Measurements from ENCODE around the gene DAAM1.

DAAM1 gene

GRCh38 chr14:59346329-59346728, 157.9 kb downstream of the DAAM1 start:
- DNase-seq: no peak

DNA sequence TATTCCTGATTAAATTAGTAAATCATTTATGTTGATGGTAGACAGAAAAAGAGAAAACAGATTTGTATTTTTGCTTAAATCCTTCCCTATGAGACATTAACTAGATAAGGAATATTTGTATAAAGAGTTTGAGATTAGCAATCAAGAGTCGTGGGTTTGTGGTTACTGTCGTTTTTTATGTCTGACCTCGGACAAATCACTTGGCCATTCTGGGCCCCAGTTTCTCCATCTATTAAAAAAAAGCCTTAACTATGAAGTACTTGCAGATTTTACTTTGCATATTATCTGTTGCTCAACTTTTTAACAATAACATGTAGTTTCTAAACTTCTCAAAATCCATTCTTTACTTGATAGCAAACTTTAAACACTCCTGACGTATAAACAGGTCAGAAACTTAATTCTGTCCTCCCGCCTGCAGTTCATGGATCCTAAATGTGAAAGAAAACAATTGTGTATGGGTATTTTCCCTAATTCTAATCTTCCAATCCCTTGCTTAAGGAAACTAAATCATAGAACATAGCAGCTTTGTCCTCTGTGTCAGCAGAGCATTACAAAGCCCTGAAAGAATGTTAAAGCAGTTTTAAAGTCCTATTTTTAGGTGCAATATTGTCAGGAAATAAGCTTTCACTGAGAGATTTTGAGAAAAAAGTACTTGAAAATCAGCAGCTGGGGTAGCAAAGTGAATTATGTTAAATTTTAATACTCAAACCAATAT, 158.5 kb downstream of the DAAM1 start:
- DNase-seq: no peak

DNA sequence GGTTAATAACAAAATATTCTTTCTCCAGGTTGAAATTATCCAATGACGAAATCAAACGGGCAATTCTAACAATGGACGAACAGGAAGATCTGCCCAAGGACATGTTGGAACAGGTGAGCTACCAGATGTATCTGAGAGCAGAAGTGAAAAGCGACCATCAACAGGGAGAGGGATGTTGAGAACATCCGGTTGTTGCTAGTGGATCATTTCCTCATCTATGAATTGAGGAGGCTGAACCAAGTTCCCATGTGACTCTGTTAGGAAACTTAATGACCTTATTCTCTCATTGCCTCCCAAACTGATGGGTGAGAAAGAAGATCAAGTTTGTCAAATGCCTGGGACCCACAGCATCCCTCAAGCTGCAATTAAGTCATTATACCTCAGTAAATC, 159.0 kb downstream of the DAAM1 start:
- no peak for DNase-seq

- DNase-seq: no peak
Measured at GRCh38 chr14:59347915-59348314, 159.4 kb downstream of the DAAM1 start.

DNA sequence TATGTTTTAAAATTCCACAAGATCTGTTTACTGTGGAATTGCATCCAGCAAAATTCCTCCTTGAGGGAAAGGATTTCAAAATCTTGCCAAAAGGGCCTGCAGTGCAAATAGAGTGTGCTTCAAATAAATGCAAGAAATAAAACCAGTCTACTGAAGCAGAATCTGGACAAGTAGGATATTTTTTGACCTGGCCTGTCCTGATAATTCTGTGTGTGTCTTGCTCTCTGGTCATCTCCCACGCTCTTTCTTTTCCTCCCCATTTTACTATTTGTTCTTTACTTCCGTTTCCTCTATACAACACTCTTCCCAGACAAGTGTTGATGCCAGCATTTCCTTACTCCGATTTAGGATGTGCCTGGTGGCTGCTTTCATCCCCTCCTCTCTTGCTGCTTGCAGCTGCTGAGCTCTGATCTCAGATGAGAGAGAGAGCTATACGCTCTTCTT, 160.8 kb downstream of the DAAM1 start:
- DNase-seq: no peak

DNA sequence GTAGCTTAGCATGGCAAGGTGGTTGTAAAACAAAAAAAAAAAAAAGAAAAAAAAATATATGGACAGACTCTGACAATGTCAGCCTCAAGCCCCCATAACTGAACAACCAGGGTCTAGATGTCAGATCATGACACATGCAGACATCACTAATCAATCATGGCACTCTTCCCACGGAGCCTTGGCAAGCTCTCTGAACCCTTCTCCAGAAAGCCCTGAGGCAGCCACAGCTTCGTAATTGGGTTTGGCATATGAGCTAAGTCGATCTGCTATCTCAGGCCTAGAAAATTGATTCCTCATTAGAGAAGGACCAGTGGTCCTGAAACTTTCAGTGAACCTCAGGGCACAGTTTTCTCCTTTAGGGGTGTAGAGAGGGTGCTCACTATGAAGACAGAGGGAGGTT, 164.5 kb downstream of the DAAM1 start:
- no peak for DNase-seq

DNA sequence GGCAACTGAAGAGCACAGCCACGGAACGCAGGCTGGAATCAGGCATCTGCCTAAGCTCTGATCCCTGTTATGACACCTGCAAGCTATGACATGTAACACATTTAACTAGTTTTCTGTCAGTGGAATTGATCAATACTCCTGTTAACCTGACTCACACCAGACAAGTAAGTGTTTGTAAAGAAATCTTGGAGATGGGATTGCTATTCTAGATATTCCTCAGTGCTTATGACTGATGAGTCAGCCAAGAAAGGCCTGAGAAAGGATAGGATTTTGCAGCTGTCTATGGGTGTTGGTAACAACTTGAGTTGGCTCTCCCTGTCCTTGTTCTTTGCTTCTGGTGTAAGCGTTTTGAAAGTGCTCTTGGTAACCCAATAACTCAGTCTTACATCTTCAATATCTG, 166.2 kb downstream of the DAAM1 start:
- DNase-seq: no peak

- DNase-seq: no peak
Measured at GRCh38 chr14:59355091-59355490, 166.6 kb downstream of the DAAM1 start.

DNA sequence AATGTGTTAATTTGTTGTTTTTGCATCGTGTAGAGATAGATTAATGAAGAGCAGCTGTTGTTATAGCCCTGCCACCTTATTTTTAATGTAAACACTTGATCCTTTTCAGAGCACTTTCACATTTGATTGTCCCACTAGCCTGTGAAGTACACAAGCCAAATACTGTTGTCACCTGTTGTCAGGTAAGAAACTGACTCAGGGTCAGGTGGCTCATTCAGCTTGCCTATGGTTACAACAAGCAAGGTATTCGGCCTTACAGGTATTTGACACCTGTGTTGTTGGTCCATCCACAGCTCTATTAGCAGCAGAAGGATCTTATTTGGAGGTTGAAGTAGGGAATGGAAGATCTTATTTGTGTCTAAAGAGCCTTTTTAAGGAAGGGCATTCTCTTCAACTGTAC, 167.8 kb downstream of the DAAM1 start:
- no peak for DNase-seq

DNA sequence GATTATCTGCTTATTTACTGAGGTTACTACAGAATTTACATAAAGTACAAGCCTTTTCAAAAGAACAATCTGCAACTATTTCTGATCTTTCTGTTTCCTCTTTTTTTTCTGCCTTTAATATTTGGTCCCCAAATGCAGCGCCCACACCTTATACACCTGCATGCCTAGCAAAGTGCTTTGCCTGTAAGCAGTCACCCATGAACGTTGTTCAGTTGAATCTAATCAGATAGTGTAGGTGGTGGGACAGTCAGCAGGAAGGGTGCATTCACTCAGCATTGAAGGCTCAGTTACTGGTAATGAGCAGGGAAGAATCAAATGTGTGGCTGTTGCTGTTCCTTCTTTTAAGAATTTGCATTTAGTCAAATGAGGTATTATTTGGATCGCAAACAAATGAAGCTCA, 168.3 kb downstream of the DAAM1 start:
- no peak for DNase-seq

- no peak for DNase-seq
Measured at GRCh38 chr14:59358102-59358501, 169.6 kb downstream of the DAAM1 start.

- DNase-seq: no peak
Measured at GRCh38 chr14:59358784-59359183, 170.3 kb downstream of the DAAM1 start.

- no peak for DNase-seq
Measured at GRCh38 chr14:59359431-59360124, 171.1 kb downstream of the DAAM1 start.

GRCh38 chr14:59360233-59360632, 171.8 kb downstream of the DAAM1 start:
- DNase-seq: no peak

DNA sequence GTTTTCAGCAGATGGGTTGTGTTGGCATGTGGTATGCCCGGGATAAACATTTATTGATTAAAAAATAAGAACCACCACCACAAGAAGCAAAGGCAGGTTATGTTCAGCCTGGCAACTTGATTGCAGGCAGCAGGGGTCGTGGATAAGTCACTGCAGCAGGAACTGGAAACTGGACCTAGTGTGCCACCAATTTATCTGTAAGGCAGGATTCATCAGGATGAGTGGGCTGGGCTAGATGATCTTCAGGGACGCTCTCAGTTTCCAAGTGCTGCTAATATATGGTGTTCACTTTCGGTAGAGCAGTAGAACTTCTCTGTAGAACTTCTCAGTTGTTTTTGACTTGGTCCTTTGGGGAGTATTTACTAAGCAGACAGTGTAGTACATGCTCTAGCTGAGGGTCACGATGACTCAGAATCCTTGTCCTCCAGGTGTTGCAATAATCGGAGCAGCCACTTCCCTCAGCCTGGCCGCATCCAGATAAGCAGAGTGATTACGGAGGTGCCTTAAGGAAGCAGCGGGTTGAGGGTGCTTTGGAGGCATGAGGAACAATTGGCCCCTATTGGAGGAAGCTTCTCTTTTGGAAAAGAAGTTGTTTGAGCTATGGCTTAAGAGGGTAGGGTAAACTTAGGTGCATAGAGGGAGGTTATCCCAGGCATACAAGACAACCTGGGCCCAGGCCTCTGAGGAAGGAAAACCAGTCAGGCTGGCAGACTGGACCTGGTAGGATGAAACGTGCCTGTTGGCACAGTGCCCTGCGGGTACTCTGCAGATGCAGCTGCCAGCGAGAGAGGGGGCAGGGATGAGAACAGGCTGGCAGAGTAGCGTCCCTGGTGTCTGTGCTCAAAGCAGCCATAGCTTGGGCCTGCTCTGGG, 172.7 kb downstream of the DAAM1 start:
- no peak for DNase-seq

- DNase-seq: no peak
Measured at GRCh38 chr14:59362513-59362912, 174.0 kb downstream of the DAAM1 start.

DNA sequence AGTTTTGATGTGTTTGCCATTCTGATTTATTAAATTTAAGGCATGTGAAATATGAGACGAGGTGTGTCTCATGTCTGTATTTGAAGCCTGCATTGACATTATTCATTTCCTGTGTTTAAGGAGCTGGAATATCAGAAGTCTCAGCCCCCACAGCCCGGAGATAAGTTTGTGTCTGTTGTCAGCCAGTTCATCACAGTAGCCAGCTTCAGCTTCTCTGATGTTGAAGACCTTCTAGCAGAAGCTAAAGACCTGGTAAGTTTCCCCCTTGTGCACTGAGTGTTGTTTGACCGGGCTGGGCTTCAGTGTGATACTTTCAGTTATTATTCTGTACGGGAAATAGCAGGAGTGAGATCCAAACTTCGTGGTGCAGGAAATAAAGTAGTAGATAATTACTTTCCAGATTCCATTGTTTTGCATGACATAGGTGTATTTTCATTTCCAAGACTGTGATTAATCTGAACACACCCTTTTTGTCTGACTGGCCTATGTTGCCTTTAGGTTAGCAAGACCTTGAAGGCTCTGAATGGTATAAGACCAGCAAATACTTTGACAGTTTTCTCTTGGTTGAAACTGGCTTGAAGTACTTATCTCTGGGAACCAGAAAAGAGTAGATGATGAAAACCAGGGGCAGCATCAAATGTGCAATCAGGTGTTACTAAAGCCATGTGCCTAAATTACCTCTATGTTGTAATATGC, 175.2 kb downstream of the DAAM1 start:
- DNase-seq: no peak

- DNase-seq: no peak
Measured at GRCh38 chr14:59370158-59370742, 181.8 kb downstream of the DAAM1 start.

DNA sequence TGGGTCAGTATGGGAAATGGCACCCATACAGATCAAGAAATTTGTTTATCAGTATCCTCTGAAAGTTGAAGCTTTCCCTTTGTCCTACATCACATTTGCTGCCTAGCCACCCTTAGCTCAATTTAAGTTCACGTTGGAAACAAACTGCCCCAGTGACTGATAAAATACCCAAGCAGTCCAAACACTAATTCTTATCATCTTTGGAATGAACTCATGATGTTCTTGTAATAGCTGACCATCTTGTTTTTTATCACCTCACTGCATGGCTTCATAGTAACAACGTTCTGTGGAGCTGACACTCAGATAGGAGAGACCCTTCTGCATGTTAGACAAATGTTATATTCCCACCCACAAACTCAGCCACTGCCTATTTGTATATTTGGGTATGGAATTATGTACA, 183.3 kb downstream of the DAAM1 start:
- no peak for DNase-seq

DNA sequence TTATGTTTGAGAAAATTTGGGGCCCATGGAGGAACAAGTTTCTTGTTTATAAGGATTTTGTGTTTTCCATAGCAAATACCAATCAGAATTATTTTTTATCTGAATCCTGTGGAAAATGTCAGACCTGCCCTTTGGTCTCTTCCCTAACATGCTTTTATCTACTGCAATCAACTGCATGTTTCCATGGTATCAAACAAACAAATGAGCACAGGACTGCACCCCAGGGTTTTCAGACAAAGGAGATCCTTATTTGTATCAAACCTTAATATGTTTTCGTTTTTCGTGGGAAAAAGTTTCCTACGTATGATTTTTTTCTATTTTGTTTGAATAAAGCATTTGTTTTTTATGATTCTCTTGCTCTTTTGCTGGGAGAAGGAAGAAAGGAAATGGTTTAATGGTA, 185.6 kb downstream of the DAAM1 start:
- no peak for DNase-seq

- no peak for DNase-seq
Measured at GRCh38 chr14:59376686-59377085, 188.2 kb downstream of the DAAM1 start.

GRCh38 chr14:59377491-59377890, 189.0 kb downstream of the DAAM1 start:
- no peak for DNase-seq

All from activated T-cell treated with anti-CD3 and anti-CD28 coated beads, Interleukin-2, amount 50 U/mL, for 1 hour (primary cell).